ENCODE results near the gene AFAP1. TPM values are rescaled to one million over a fixed set of nuclear protein-coding genes. Genes with fewer than 3 reads are reported as not detected.

Gene AFAP1
- total RNA-seq, 2 donors from 2014 or later, result 29.7 to 43.9 TPM

GRCh38 chr4:7714176-7714575 lies 225.5 kb downstream of the AFAP1 start:
- H3K9ac ChIP-seq (ENCODE audit: low read depth in 2 of 2, low read length in 2 of 2), result no peak overlapping the region
- no peak for DNase-seq
- TF ChIP-seq, protein P1, sequence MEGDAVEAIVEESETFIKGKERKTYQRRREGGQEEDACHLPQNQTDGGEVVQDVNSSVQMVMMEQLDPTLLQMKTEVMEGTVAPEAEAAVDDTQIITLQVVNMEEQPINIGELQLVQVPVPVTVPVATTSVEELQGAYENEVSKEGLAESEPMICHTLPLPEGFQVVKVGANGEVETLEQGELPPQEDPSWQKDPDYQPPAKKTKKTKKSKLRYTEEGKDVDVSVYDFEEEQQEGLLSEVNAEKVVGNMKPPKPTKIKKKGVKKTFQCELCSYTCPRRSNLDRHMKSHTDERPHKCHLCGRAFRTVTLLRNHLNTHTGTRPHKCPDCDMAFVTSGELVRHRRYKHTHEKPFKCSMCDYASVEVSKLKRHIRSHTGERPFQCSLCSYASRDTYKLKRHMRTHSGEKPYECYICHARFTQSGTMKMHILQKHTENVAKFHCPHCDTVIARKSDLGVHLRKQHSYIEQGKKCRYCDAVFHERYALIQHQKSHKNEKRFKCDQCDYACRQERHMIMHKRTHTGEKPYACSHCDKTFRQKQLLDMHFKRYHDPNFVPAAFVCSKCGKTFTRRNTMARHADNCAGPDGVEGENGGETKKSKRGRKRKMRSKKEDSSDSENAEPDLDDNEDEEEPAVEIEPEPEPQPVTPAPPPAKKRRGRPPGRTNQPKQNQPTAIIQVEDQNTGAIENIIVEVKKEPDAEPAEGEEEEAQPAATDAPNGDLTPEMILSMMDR (IDR thresholded peaks at IDR 0.05), result no peak
- H3K9me3 ChIP-seq, result no peaks in the 10 kb centered on the region
- H3K27ac ChIP-seq, result no peak overlapping the region
- no peaks in the 10 kb centered on the region for H3K4me1 ChIP-seq
- no peaks in the 10 kb centered on the region for H3K36me3 ChIP-seq
- H3K27me3 ChIP-seq, result no peaks in the 10 kb centered on the region
- intact Hi-C loops (cut with DNase I), result no loop called here
- H3K4me3 ChIP-seq, result no peak overlapping the region

GRCh38 chr4:7713757-7714156 lies 225.9 kb downstream of the AFAP1 start:
- TF ChIP-seq, protein P1 (IDR thresholded peaks at IDR 0.05), result no peak
- H3K27me3 ChIP-seq, result no peaks in the 10 kb centered on the region
- no peak for DNase-seq
- no peaks in the 10 kb centered on the region for H3K36me3 ChIP-seq
- no peaks in the 10 kb centered on the region for H3K4me1 ChIP-seq
- intact Hi-C loops (cut with DNase I), result no loop called here
- H3K9me3 ChIP-seq, result no peaks in the 10 kb centered on the region
- no peak overlapping the region for H3K27ac ChIP-seq
- no peak overlapping the region for H3K4me3 ChIP-seq
- H3K9ac ChIP-seq (ENCODE audit: low read depth in 2 of 2, low read length in 2 of 2), result no peak overlapping the region

- H3K9me3 ChIP-seq, result no peaks in the 10 kb centered on the region
- H3K27ac ChIP-seq, result no peak overlapping the region
- TF ChIP-seq, protein P1 (IDR thresholded peaks at IDR 0.05), result no peak
- H3K9ac ChIP-seq (ENCODE audit: low read depth in 2 of 2, low read length in 2 of 2), result no peak overlapping the region
- intact Hi-C loops (cut with DNase I), result no loop called here
- DNase-seq, result no peak
- no peaks in the 10 kb centered on the region for H3K4me1 ChIP-seq
- no peaks in the 10 kb centered on the region for H3K36me3 ChIP-seq
- no peak overlapping the region for H3K4me3 ChIP-seq
- H3K27me3 ChIP-seq, result no peaks in the 10 kb centered on the region
These were observed 227.5 kb downstream of the AFAP1 start for GRCh38 chr4:7712021-7712671.

- DNase-seq, result no peak
- no peaks in the 10 kb centered on the region for H3K27me3 ChIP-seq
- TF ChIP-seq, protein P1 (IDR thresholded peaks at IDR 0.05), result no peak
- no peaks in the 10 kb centered on the region for H3K4me1 ChIP-seq
- intact Hi-C loops (cut with DNase I), result no loop called here
- no peaks in the 10 kb centered on the region for H3K36me3 ChIP-seq
- H3K9me3 ChIP-seq, result no peaks in the 10 kb centered on the region
- H3K4me3 ChIP-seq, result no peak overlapping the region
- H3K9ac ChIP-seq (ENCODE audit: low read depth in 2 of 2, low read length in 2 of 2), result no peak overlapping the region
- H3K27ac ChIP-seq, result no peak overlapping the region
These were observed 228.2 kb downstream of the AFAP1 start for GRCh38 chr4:7711307-7711963.

GRCh38 chr4:7710576-7711306 lies 228.9 kb downstream of the AFAP1 start:
- Histone ChIP-seq H3K9me3 (no peaks in the 10 kb centered on the region), H3K4me1 (no peaks in the 10 kb centered on the region), H3K9ac (ENCODE audit: low read depth in 2 of 2, low read length in 2 of 2) (no peak overlapping the region), H3K27me3 (no peaks in the 10 kb centered on the region), H3K27ac (no peak overlapping the region), H3K36me3 (no peaks in the 10 kb centered on the region), H3K4me3 (no peak overlapping the region)
- intact Hi-C loops (cut with DNase I), result no loop called here
- no peak for DNase-seq
- TF ChIP-seq, protein P1 (IDR thresholded peaks at IDR 0.05), result no peak

Measured in colonic mucosa (tissue), 4 donors.